Neural cell (in vitro differentiated cells): ENCODE results near the gene CDC37L1. TPM values are rescaled to one million over a fixed set of nuclear protein-coding genes. Genes with fewer than 3 reads are reported as not detected.

Experiments used
- H2AFZ ChIP-seq: fragments of 200-600, 300-800 bp; sonication (generic), shearing (Covaris generic); 2 replicates; pipeline ENCODE4 v1.6.0; 2014; ENCODE audit warnings: low read depth, mild to moderate bottlenecking, antibody characterized with exemption, low read length, moderate library complexity
- H3F3A ChIP-seq: fragments of 200-600 bp; shearing (Covaris generic); 2 replicates; pipeline ENCODE4 v1.6.1; 2016; ENCODE audit warnings: mild to moderate bottlenecking, moderate library complexity, mixed read lengths, antibody characterized with exemption, low read length; ENCODE audit not compliant: insufficient read depth, poor library complexity, severe bottlenecking
- H3K27ac ChIP-seq: fragments of 200-600, 300-800 bp; sonication (generic), shearing (Covaris generic); 2 replicates; pipeline ENCODE4 v1.5.1; 2014; ENCODE audit warnings: mild to moderate bottlenecking, low read length, moderate library complexity
- H3K27me3 ChIP-seq: fragments of 300-800, 200-600 bp; sonication (generic), shearing (Covaris generic); 2 replicates; pipeline ENCODE4 v1.6.0; 2014; ENCODE audit warnings: mild to moderate bottlenecking, low read depth, low read length, moderate library complexity; ENCODE audit not compliant: insufficient read depth
- H3K36me3 ChIP-seq: fragments of 300-800, 200-600 bp; sonication (generic), shearing (Covaris generic); 2 replicates; pipeline ENCODE4 v1.5.1; 2014; ENCODE audit warnings: mild to moderate bottlenecking, antibody characterized with exemption, low read length, moderate library complexity; ENCODE audit not compliant: insufficient read depth
- H3K4me2 ChIP-seq: fragments of 300-800, 200-600 bp; sonication (generic), shearing (Covaris generic); 2 replicates; pipeline ENCODE4 v1.6.0; 2014; ENCODE audit warnings: mild to moderate bottlenecking, low read length
- H3K4me3 ChIP-seq: fragments of 300-800, 200-600 bp; sonication (generic), shearing (Covaris generic); 2 replicates; pipeline ENCODE4 v1.5.1; 2014; ENCODE audit warnings: mild to moderate bottlenecking, low read length, moderate library complexity
- H3K79me2 ChIP-seq: fragments of 200-600 bp; shearing (Covaris generic); replicated peaks from 2 replicates; pipeline ENCODE4 v1.6.0; 2014; ENCODE audit warnings: mild to moderate bottlenecking, low read length, moderate library complexity; ENCODE audit not compliant: insufficient read depth
- H3K9ac ChIP-seq: fragments of 300-800, 200-600 bp; sonication (generic), shearing (Covaris generic); 2 replicates; pipeline ENCODE4 v1.6.1; 2016; ENCODE audit warnings: mild to moderate bottlenecking, low read length, mixed read lengths
- H3K9me2 ChIP-seq: fragments of 200-600 bp; shearing (Covaris generic); 2 replicates; pipeline ENCODE4 v1.6.1; 2016; ENCODE audit warnings: mild to moderate bottlenecking, low read length, mixed read lengths; ENCODE audit not compliant: insufficient read depth
- H3K9me3 ChIP-seq: fragments of 200-600, 300-800 bp; sonication (generic), shearing (Covaris generic); 2 replicates; pipeline ENCODE4 v1.6.1; 2016; ENCODE audit warnings: mild to moderate bottlenecking, mixed run types, low read length, moderate library complexity, mixed read lengths
- H4K20me1 ChIP-seq: fragments of 200-600 bp; shearing (Covaris generic); 2 replicates; pipeline ENCODE4 v1.6.1; 2016; ENCODE audit warnings: mild to moderate bottlenecking, mixed run types; ENCODE audit not compliant: insufficient read depth
- EP300 ChIP-seq: fragments of 450-650 bp; conservative IDR thresholded peaks from 2 replicates; pipeline ENCODE4 v1.6.1; 2014; ENCODE audit warnings: antibody characterized with exemption, mild to moderate bottlenecking, moderate library complexity; ENCODE audit not compliant: poor library complexity, severe bottlenecking
- EZH2 ChIP-seq: fragments of 200-600, 300-800 bp; shearing (Covaris generic), sonication (generic); IDR thresholded peaks from 2 replicates; pipeline ENCODE4 v1.6.1; 2014; ENCODE audit warnings: antibody characterized with exemption, low read length, borderline replicate concordance, mild to moderate bottlenecking; ENCODE audit not compliant: insufficient read depth, poor library complexity, severe bottlenecking
- MXI1 ChIP-seq: fragments of 450-650 bp; conservative IDR thresholded peaks from 2 replicates; pipeline ENCODE4 v1.6.1; 2014; ENCODE audit warnings: antibody characterized with exemption, mild to moderate bottlenecking; ENCODE audit not compliant: poor library complexity, severe bottlenecking
- POLR2AphosphoS5 ChIP-seq: IDR thresholded peaks from 2 replicates; pipeline ENCODE4 v1.6.1; 2012
- RAD21 ChIP-seq: fragments of 450-650 bp; conservative IDR thresholded peaks from 2 replicates; pipeline ENCODE4 v1.6.1; 2014; ENCODE audit warnings: antibody characterized with exemption, mild to moderate bottlenecking, moderate library complexity
- SMC3 ChIP-seq: fragments of 450-650 bp; conservative IDR thresholded peaks from 2 replicates; pipeline ENCODE4 v1.6.1; 2014; ENCODE audit warnings: antibody characterized with exemption, mild to moderate bottlenecking, moderate library complexity; ENCODE audit not compliant: poor library complexity
- TAF1 ChIP-seq: IDR thresholded peaks from 2 replicates; pipeline ENCODE4 v1.6.1; 2012; ENCODE audit warnings: low read depth
- polyA plus RNA-seq: library from polyadenylated mRNA; depleted of rRNA; stranded (reverse); fragments of >200 nt; gene quantifications from 2 replicates; pipeline ENCODE4 v1.2.3, GENCODE V29; 2014
- TF ChIP-seq, protein P1 (sequence below): IDR thresholded peaks from 2 replicates; pipeline ENCODE4 v1.6.1; 2012; ENCODE audit warnings: borderline replicate concordance
- TF ChIP-seq, protein P2 (sequence below): fragments of 450-650 bp; IDR thresholded peaks from 2 replicates; pipeline ENCODE4 v1.5.1; 2014; ENCODE audit warnings: antibody characterized with exemption, mild to moderate bottlenecking, moderate library complexity; ENCODE audit not compliant: poor library complexity, severe bottlenecking

CDC37L1 gene
- polyA plus RNA-seq, 1 donor from 2014 or later, result 34.7 TPM

GRCh38 chr9:4686584-4686983, 7.2 kb downstream of the CDC37L1 start:
- no peak overlapping the region for H3K4me3 ChIP-seq
- H3K36me3 ChIP-seq, result no peaks in the 10 kb centered on the region
- no peak overlapping the region for H3K4me2 ChIP-seq
- no peak overlapping the region for H3K9ac ChIP-seq
- H3K9me2 ChIP-seq, result no peaks in the 10 kb centered on the region
- H2AFZ ChIP-seq, result no peak overlapping the region
- H3K79me2 ChIP-seq, result peaks cover 18% of the 10 kb centered on the region
- TF ChIP-seq EZH2 (no peak), EP300 (no peak), RAD21 (no peak)
- no peak overlapping the region for H3K27ac ChIP-seq
- H3F3A ChIP-seq, result no peaks in the 10 kb centered on the region
- no peaks in the 10 kb centered on the region for H4K20me1 ChIP-seq
- H3K9me3 ChIP-seq, result no peaks in the 10 kb centered on the region
- H3K27me3 ChIP-seq, result no peaks in the 10 kb centered on the region

GRCh38 chr9:4689021-4689420, 9.7 kb downstream of the CDC37L1 start:
- TF ChIP-seq, protein P1, sequence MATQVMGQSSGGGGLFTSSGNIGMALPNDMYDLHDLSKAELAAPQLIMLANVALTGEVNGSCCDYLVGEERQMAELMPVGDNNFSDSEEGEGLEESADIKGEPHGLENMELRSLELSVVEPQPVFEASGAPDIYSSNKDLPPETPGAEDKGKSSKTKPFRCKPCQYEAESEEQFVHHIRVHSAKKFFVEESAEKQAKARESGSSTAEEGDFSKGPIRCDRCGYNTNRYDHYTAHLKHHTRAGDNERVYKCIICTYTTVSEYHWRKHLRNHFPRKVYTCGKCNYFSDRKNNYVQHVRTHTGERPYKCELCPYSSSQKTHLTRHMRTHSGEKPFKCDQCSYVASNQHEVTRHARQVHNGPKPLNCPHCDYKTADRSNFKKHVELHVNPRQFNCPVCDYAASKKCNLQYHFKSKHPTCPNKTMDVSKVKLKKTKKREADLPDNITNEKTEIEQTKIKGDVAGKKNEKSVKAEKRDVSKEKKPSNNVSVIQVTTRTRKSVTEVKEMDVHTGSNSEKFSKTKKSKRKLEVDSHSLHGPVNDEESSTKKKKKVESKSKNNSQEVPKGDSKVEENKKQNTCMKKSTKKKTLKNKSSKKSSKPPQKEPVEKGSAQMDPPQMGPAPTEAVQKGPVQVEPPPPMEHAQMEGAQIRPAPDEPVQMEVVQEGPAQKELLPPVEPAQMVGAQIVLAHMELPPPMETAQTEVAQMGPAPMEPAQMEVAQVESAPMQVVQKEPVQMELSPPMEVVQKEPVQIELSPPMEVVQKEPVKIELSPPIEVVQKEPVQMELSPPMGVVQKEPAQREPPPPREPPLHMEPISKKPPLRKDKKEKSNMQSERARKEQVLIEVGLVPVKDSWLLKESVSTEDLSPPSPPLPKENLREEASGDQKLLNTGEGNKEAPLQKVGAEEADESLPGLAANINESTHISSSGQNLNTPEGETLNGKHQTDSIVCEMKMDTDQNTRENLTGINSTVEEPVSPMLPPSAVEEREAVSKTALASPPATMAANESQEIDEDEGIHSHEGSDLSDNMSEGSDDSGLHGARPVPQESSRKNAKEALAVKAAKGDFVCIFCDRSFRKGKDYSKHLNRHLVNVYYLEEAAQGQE, result no peak
- no peak for TF ChIP-seq EZH2
- no peak for TF ChIP-seq SMC3
- TF ChIP-seq EP300, result no peak
- TF ChIP-seq MXI1, result no peak
- TF ChIP-seq TAF1, result no peak
- TF ChIP-seq RAD21, result no peak
- TF ChIP-seq, protein P2, sequence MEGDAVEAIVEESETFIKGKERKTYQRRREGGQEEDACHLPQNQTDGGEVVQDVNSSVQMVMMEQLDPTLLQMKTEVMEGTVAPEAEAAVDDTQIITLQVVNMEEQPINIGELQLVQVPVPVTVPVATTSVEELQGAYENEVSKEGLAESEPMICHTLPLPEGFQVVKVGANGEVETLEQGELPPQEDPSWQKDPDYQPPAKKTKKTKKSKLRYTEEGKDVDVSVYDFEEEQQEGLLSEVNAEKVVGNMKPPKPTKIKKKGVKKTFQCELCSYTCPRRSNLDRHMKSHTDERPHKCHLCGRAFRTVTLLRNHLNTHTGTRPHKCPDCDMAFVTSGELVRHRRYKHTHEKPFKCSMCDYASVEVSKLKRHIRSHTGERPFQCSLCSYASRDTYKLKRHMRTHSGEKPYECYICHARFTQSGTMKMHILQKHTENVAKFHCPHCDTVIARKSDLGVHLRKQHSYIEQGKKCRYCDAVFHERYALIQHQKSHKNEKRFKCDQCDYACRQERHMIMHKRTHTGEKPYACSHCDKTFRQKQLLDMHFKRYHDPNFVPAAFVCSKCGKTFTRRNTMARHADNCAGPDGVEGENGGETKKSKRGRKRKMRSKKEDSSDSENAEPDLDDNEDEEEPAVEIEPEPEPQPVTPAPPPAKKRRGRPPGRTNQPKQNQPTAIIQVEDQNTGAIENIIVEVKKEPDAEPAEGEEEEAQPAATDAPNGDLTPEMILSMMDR, result no peak
- TF ChIP-seq POLR2AphosphoS5, result no peak
- H3K79me2 ChIP-seq, result peaks cover 10% of the 10 kb centered on the region
- H3K27ac ChIP-seq, result no peak overlapping the region

More at GRCh38 chr9:4689021-4689420, 9.7 kb downstream of the CDC37L1 start:
- Histone ChIP-seq H3K4me3 (no peak overlapping the region), H3K27me3 (no peaks in the 10 kb centered on the region), H3K36me3 (no peaks in the 10 kb centered on the region), H3K9me2 (no peaks in the 10 kb centered on the region), H3K9me3 (no peaks in the 10 kb centered on the region), H3K9ac (no peak overlapping the region), H4K20me1 (no peaks in the 10 kb centered on the region), H2AFZ (no peak overlapping the region), H3F3A (no peaks in the 10 kb centered on the region), H3K4me2 (no peak overlapping the region)
